Measurements from ENCODE around the gene FBLN2.
"Not testable (repeated sequence)": the region's sequence is repeated elsewhere in the genome, so short reads cannot be mapped to it uniquely, and the experiment has no call there.

Gene FBLN2

DNA sequence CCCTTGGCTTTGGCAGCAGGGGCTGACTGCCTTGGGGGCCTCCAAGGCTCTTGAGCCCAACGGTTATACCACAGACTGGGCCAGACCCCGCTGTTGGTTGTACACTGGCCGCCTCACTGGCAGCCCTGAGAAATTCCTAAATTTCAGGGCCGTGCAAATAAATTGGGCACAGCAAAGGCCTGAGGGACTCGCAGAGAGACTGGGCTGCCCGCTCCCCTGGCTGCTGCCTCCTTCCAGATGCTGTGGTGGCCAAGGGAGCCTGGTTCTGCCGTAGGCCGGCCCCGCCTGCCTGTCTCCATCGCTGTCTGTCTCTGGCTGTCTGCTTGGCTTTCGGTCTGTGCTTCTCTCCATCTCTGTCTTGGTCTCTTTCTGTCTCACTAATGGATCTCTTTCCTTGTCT is 9.0 kb downstream of the FBLN2 start:
- H3K4me3 ChIP-seq (ENCODE audit: low read depth, low read length), result no peak overlapping the region
- TF ChIP-seq, protein P1, sequence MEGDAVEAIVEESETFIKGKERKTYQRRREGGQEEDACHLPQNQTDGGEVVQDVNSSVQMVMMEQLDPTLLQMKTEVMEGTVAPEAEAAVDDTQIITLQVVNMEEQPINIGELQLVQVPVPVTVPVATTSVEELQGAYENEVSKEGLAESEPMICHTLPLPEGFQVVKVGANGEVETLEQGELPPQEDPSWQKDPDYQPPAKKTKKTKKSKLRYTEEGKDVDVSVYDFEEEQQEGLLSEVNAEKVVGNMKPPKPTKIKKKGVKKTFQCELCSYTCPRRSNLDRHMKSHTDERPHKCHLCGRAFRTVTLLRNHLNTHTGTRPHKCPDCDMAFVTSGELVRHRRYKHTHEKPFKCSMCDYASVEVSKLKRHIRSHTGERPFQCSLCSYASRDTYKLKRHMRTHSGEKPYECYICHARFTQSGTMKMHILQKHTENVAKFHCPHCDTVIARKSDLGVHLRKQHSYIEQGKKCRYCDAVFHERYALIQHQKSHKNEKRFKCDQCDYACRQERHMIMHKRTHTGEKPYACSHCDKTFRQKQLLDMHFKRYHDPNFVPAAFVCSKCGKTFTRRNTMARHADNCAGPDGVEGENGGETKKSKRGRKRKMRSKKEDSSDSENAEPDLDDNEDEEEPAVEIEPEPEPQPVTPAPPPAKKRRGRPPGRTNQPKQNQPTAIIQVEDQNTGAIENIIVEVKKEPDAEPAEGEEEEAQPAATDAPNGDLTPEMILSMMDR (IDR thresholded peaks at IDR 0.05; ENCODE audit: low read depth, low read length), result no peak

GRCh38 chr3:13558651-13559050 is 9.7 kb downstream of the FBLN2 start:
- TF ChIP-seq, protein P1 (IDR thresholded peaks at IDR 0.05; ENCODE audit: low read depth, low read length), result no peak
- no peak overlapping the region for H3K4me3 ChIP-seq (ENCODE audit: low read depth, low read length)

- H3K4me3 ChIP-seq (ENCODE audit: low read depth, low read length), result no peak overlapping the region
- TF ChIP-seq, protein P1 (IDR thresholded peaks at IDR 0.05; ENCODE audit: low read depth, low read length), result no peak
Observed at GRCh38 chr3:13559764-13560525, 11.0 kb downstream of the FBLN2 start.

GRCh38 chr3:13561376-13561775 is 12.5 kb downstream of the FBLN2 start:
- H3K4me3 ChIP-seq (ENCODE audit: low read depth, low read length), result no peak overlapping the region
- TF ChIP-seq, protein P1 (IDR thresholded peaks at IDR 0.05; ENCODE audit: low read depth, low read length), result no peak

- no peak overlapping the region for H3K4me3 ChIP-seq (ENCODE audit: low read depth, low read length)
- TF ChIP-seq, protein P1 (IDR thresholded peaks at IDR 0.05; ENCODE audit: low read depth, low read length), result no peak
Observed at GRCh38 chr3:13561967-13562366, 13.0 kb downstream of the FBLN2 start.

DNA sequence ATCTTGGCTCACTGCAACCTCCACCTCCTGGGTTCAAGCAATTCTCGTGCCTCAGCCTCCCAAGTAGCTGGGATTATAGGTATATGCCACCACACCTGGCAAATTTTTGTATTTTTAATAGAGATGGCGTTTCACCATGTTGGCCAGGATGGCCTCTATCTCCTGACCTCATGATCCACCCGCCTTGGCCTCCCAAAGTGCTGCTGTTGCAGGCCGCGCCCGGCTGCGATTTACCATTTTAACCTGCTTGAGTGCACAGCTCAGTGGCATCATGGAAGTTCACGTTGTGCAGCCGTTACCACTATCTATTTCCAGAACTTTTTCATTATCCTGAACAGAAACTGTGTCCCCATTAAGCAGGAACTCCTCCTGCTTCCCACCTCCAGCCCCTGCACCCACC is 13.5 kb downstream of the FBLN2 start:
- not testable (repeated sequence) for H3K4me3 ChIP-seq (ENCODE audit: low read depth, low read length)

DNA sequence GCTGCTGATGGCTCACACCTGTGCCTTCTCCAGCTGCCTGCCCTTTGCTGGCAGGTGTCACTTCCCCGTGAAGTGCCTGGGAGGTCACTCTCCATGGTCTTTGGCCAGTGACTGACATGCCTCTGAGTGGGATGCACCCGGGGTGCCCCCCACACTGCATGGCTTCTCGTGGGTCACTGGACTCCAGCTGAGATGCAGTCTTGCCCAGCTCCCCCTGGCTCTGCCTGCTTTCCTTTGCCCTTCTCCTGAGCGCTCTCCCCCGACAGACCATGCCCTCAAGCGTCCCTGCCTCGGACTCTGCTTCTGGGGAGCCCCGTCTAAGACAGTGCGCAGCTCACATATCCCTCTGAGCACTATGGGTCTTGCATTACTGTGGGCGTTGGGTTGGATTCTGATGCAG is 14.4 kb downstream of the FBLN2 start:
- TF ChIP-seq, protein P1 (IDR thresholded peaks at IDR 0.05; ENCODE audit: low read depth, low read length), result no peak

GRCh38 chr3:13563911-13564310 is 15.0 kb downstream of the FBLN2 start:
- no peak overlapping the region for H3K4me3 ChIP-seq (ENCODE audit: low read depth, low read length)

More for the DNA sequence above, 14.4 kb downstream of the FBLN2 start:
- no peak overlapping the region for H3K4me3 ChIP-seq (ENCODE audit: low read depth, low read length)

More at GRCh38 chr3:13563911-13564310, 15.0 kb downstream of the FBLN2 start:
- TF ChIP-seq, protein P1 (IDR thresholded peaks at IDR 0.05; ENCODE audit: low read depth, low read length), result no peak
